NB4 (cell line): Measurements from ENCODE around the gene RNU6-9.

Source experiments
- CTCF ChIP-seq: IDR thresholded peaks from one replicate; pipeline ENCODE4 v1.5.1; 2012; ENCODE audit warnings: low read depth, low read length
- POLR2A ChIP-seq: IDR thresholded peaks from 2 replicates; pipeline ENCODE4 v1.6.1; 2011; ENCODE audit warnings: mild to moderate bottlenecking; ENCODE audit not compliant: insufficient read length; ENCODE audit errors: extremely low read depth

- TF ChIP-seq CTCF: no peak
- no peak for TF ChIP-seq POLR2A
Measured at GRCh38 chr19:870314-870713, 23.0 kb upstream of the RNU6-9 start.
